ACHN (cell line): ENCODE data around the gene AGPAT4.
A peak's percentile ranks its signal among the peaks of the same experiment; 100 is the strongest.

Experiments
- DNase-seq: peaks from one replicate; pipeline ENCODE4 v3.0.0-alpha.2; 2015
- in situ Hi-C: cut with HindIII; loops from 2 replicates; pipeline ENCODE4 v1.10.0; 2017; ENCODE audit warnings: low sequenced_read_pairs, low pct_ligation_motif_present, low pct_unique_long_range_greater_than_20kb

AGPAT4 gene

GRCh38 chr6:161216616-161217205, 57.1 kb downstream of the AGPAT4 start:
- in situ Hi-C loops = no loop called here
- DNase-seq = no peak

- in situ Hi-C loops = no loop called here
- no peak for DNase-seq
These were observed 57.8 kb downstream of the AGPAT4 start for GRCh38 chr6:161215876-161216615.

- in situ Hi-C loops = no loop called here
- no peak for DNase-seq
These were observed 58.7 kb downstream of the AGPAT4 start for GRCh38 chr6:161215193-161215592.

GRCh38 chr6:161214722-161215121, 59.1 kb downstream of the AGPAT4 start:
- in situ Hi-C loops = no loop called here
- no peak for DNase-seq

- in situ Hi-C loops = no loop called here
- DNase-seq = no peak
These were observed 61.0 kb downstream of the AGPAT4 start for GRCh38 chr6:161212902-161213301.

- in situ Hi-C loops = no loop called here
- peak; percentile 13 for DNase-seq
These were observed 62.4 kb downstream of the AGPAT4 start for GRCh38 chr6:161211380-161212035.

GRCh38 chr6:161210857-161211256, 63.0 kb downstream of the AGPAT4 start:
- in situ Hi-C loops = no loop called here

GRCh38 chr6:161207200-161207599, 66.7 kb downstream of the AGPAT4 start:
- in situ Hi-C loops = no loop called here
- no peak for DNase-seq

More at GRCh38 chr6:161210857-161211256, 63.0 kb downstream of the AGPAT4 start:
- no peak for DNase-seq

- no peak for DNase-seq
- in situ Hi-C loops = no loop called here
These were observed 68.8 kb downstream of the AGPAT4 start for GRCh38 chr6:161204866-161205557.

GRCh38 chr6:161200610-161201370, 73.1 kb downstream of the AGPAT4 start:
- in situ Hi-C loops = no loop called here
- no peak for DNase-seq

GRCh38 chr6:161199850-161200249, 74.0 kb downstream of the AGPAT4 start:
- DNase-seq = no peak
- in situ Hi-C loops = no loop called here

GRCh38 chr6:161198783-161199460, 74.9 kb downstream of the AGPAT4 start:
- no peak for DNase-seq
- in situ Hi-C loops = no loop called here

GRCh38 chr6:161198176-161198575, 75.7 kb downstream of the AGPAT4 start:
- in situ Hi-C loops = no loop called here
- DNase-seq = no peak

- no peak for DNase-seq
- in situ Hi-C loops = no loop called here
These were observed 78.5 kb downstream of the AGPAT4 start for GRCh38 chr6:161195386-161195785.

GRCh38 chr6:161194374-161194773, 79.5 kb downstream of the AGPAT4 start:
- DNase-seq = no peak
- in situ Hi-C loops = no loop called here

GRCh38 chr6:161192636-161193411, 81.0 kb downstream of the AGPAT4 start:
- DNase-seq = no peak
- in situ Hi-C loops = no loop called here

GRCh38 chr6:161191671-161192070, 82.2 kb downstream of the AGPAT4 start:
- in situ Hi-C loops = no loop called here

More at GRCh38 chr6:161191671-161192070, 82.2 kb downstream of the AGPAT4 start:
- DNase-seq = no peak
